Activated naive CD8-positive, alpha-beta T cell treated with anti-CD3 and anti-CD28 coated beads for 36 hours (primary cell): ENCODE results near the gene OR9Q1. TPM values are rescaled to one million over a fixed set of nuclear protein-coding genes. Genes with fewer than 3 reads are reported as not detected.
"Not testable (repeated sequence)": the region's sequence is repeated elsewhere in the genome, so short reads cannot be mapped to it uniquely, and the experiment has no call there.

ENCODE experiments used
- DNase-seq: peaks from one replicate; pipeline ENCODE4 v3.0.0; 2021
- H3K27ac Mint-ChIP-seq: one replicate; pipeline ENCODE4 v1.8.0; 2022; ENCODE audit warnings: mild to moderate bottlenecking, moderate library complexity, mixed read lengths
- H3K27me3 Mint-ChIP-seq: one replicate; pipeline ENCODE4 v1.8.0; 2022; ENCODE audit warnings: mild to moderate bottlenecking, mixed read lengths
- H3K36me3 Mint-ChIP-seq: one replicate; pipeline ENCODE4 v1.8.0; 2021; ENCODE audit warnings: mild to moderate bottlenecking, mixed read lengths
- H3K4me1 Mint-ChIP-seq: one replicate; pipeline ENCODE4 v1.8.0; 2021; ENCODE audit warnings: mixed read lengths
- H3K4me3 Mint-ChIP-seq: one replicate; pipeline ENCODE4 v1.8.0; 2022; ENCODE audit warnings: mild to moderate bottlenecking, moderate library complexity, mixed read lengths
- H3K9me3 Mint-ChIP-seq: one replicate; pipeline ENCODE4 v1.8.0; 2022; ENCODE audit warnings: mixed read lengths
- total RNA-seq, 2 experiments: library from RNA; stranded (reverse); gene quantifications; one replicate each; pipeline ENCODE4 v1.2.3, GENCODE V29; 2021

The OR9Q1 gene
- total RNA-seq, 2 experiments from 2014 or later, result not detected

- H3K27ac Mint-ChIP-seq, result no peak overlapping the region
- H3K9me3 Mint-ChIP-seq, result peaks cover 2% of the 10 kb centered on the region
- H3K36me3 Mint-ChIP-seq, result no peaks in the 10 kb centered on the region
- DNase-seq, result no peak
- H3K27me3 Mint-ChIP-seq, result peaks cover 7% of the 10 kb centered on the region
- H3K4me1 Mint-ChIP-seq, result no peaks in the 10 kb centered on the region
- no peak overlapping the region for H3K4me3 Mint-ChIP-seq
Observed at GRCh38 chr11:58142761-58143160, 119.1 kb downstream of the OR9Q1 start.

- no peaks in the 10 kb centered on the region for H3K36me3 Mint-ChIP-seq
- DNase-seq, result no peak
- H3K9me3 Mint-ChIP-seq, result no peaks in the 10 kb centered on the region
- H3K27ac Mint-ChIP-seq, result no peak overlapping the region
- no peak overlapping the region for H3K4me3 Mint-ChIP-seq
- H3K27me3 Mint-ChIP-seq, result peaks cover 20% of the 10 kb centered on the region
- no peaks in the 10 kb centered on the region for H3K4me1 Mint-ChIP-seq
Observed at GRCh38 chr11:58152781-58153180, 129.1 kb downstream of the OR9Q1 start.

- Mint-ChIP-seq H3K4me3 (no peak overlapping the region), H3K27me3 (peaks cover 17% of the 10 kb centered on the region), H3K36me3 (no peaks in the 10 kb centered on the region), H3K9me3 (peaks cover 2% of the 10 kb centered on the region), H3K27ac (no peak overlapping the region), H3K4me1 (no peaks in the 10 kb centered on the region)
- DNase-seq, result no peak
Observed at GRCh38 chr11:58164389-58164788, 140.7 kb downstream of the OR9Q1 start.

- Mint-ChIP-seq H3K4me3 (no peak overlapping the region), H3K36me3 (no peaks in the 10 kb centered on the region), H3K4me1 (no peaks in the 10 kb centered on the region), H3K9me3 (peaks cover 2% of the 10 kb centered on the region), H3K27me3 (peaks cover 12% of the 10 kb centered on the region), H3K27ac (no peak overlapping the region)
- DNase-seq, result no peak
Observed at GRCh38 chr11:58164990-58165389, 141.3 kb downstream of the OR9Q1 start.

- H3K9me3 Mint-ChIP-seq, result peaks cover under 1% of the 10 kb centered on the region
- H3K36me3 Mint-ChIP-seq, result no peaks in the 10 kb centered on the region
- no peak overlapping the region for H3K4me3 Mint-ChIP-seq
- no peak overlapping the region for H3K27ac Mint-ChIP-seq
- H3K4me1 Mint-ChIP-seq, result no peaks in the 10 kb centered on the region
- peaks cover 12% of the 10 kb centered on the region for H3K27me3 Mint-ChIP-seq
- no peak for DNase-seq
Observed at GRCh38 chr11:58165504-58166106, 141.9 kb downstream of the OR9Q1 start.

- Mint-ChIP-seq H3K27me3 (peaks cover 19% of the 10 kb centered on the region), H3K27ac (no peak overlapping the region), H3K9me3 (no peaks in the 10 kb centered on the region), H3K4me3 (no peak overlapping the region), H3K36me3 (no peaks in the 10 kb centered on the region), H3K4me1 (no peaks in the 10 kb centered on the region)
- DNase-seq, result no peak
Observed at GRCh38 chr11:58177409-58178054, 153.9 kb downstream of the OR9Q1 start.

GRCh38 chr11:58178444-58178843, 154.8 kb downstream of the OR9Q1 start:
- H3K4me1 Mint-ChIP-seq, result no peaks in the 10 kb centered on the region
- no peaks in the 10 kb centered on the region for H3K9me3 Mint-ChIP-seq
- H3K4me3 Mint-ChIP-seq, result no peak overlapping the region
- no peaks in the 10 kb centered on the region for H3K36me3 Mint-ChIP-seq
- H3K27me3 Mint-ChIP-seq, result peaks cover 19% of the 10 kb centered on the region
- no peak for DNase-seq
- no peak overlapping the region for H3K27ac Mint-ChIP-seq

- Mint-ChIP-seq H3K36me3 (no peaks in the 10 kb centered on the region), H3K27ac (no peak overlapping the region), H3K9me3 (no peaks in the 10 kb centered on the region), H3K27me3 (peaks cover 19% of the 10 kb centered on the region), H3K4me3 (no peak overlapping the region), H3K4me1 (no peaks in the 10 kb centered on the region)
- no peak for DNase-seq
Observed at GRCh38 chr11:58179648-58180047, 156.0 kb downstream of the OR9Q1 start.

GRCh38 chr11:58186938-58187337, 163.3 kb downstream of the OR9Q1 start:
- no peak overlapping the region for H3K27ac Mint-ChIP-seq
- H3K4me1 Mint-ChIP-seq, result no peaks in the 10 kb centered on the region
- DNase-seq, result no peak

GRCh38 chr11:58188770-58189169, 165.1 kb downstream of the OR9Q1 start, which contains the start of gene OR9Q2:
Gene OR9Q2, plus strand, starts transcription at chr11:58189070. Its CDS starts 1,421 bp downstream, at chr11:58190491.
- no peaks in the 10 kb centered on the region for H3K27me3 Mint-ChIP-seq
- H3K27ac Mint-ChIP-seq, result no peak within 1 kb of the TSS
- no peak for DNase-seq
- H3K4me1 Mint-ChIP-seq, result no peaks in the 10 kb centered on the region
- no peaks in the 10 kb centered on the region for H3K36me3 Mint-ChIP-seq
- H3K4me3 Mint-ChIP-seq, result no peak within 1 kb of the TSS
- H3K9me3 Mint-ChIP-seq, result no peaks in the 10 kb centered on the region

More at GRCh38 chr11:58186938-58187337, 163.3 kb downstream of the OR9Q1 start:
- no peaks in the 10 kb centered on the region for H3K36me3 Mint-ChIP-seq
- no peaks in the 10 kb centered on the region for H3K9me3 Mint-ChIP-seq
- no peak overlapping the region for H3K4me3 Mint-ChIP-seq
- no peaks in the 10 kb centered on the region for H3K27me3 Mint-ChIP-seq

GRCh38 chr11:58192229-58192628, 168.5 kb downstream of the OR9Q1 start:
- H3K9me3 Mint-ChIP-seq, result no peaks in the 10 kb centered on the region
- H3K4me1 Mint-ChIP-seq, result no peaks in the 10 kb centered on the region
- no peaks in the 10 kb centered on the region for H3K27me3 Mint-ChIP-seq
- H3K36me3 Mint-ChIP-seq, result no peaks in the 10 kb centered on the region
- H3K4me3 Mint-ChIP-seq, result no peak overlapping the region
- DNase-seq, result no peak
- H3K27ac Mint-ChIP-seq, result no peak overlapping the region

- Mint-ChIP-seq H3K4me1 (no peaks in the 10 kb centered on the region), H3K27ac (no peak overlapping the region), H3K36me3 (no peaks in the 10 kb centered on the region), H3K4me3 (no peak overlapping the region), H3K9me3 (no peaks in the 10 kb centered on the region), H3K27me3 (no peaks in the 10 kb centered on the region)
- no peak for DNase-seq
Observed at GRCh38 chr11:58193391-58193790, 169.7 kb downstream of the OR9Q1 start.

- H3K27me3 Mint-ChIP-seq, result no peaks in the 10 kb centered on the region
- no peaks in the 10 kb centered on the region for H3K36me3 Mint-ChIP-seq
- no peaks in the 10 kb centered on the region for H3K9me3 Mint-ChIP-seq
- no peak overlapping the region for H3K27ac Mint-ChIP-seq
- no peak overlapping the region for H3K4me3 Mint-ChIP-seq
- H3K4me1 Mint-ChIP-seq, result no peaks in the 10 kb centered on the region
- DNase-seq, result no peak
Observed at GRCh38 chr11:58195939-58196338, 172.3 kb downstream of the OR9Q1 start.

GRCh38 chr11:58199271-58199670, 175.6 kb downstream of the OR9Q1 start:
- Mint-ChIP-seq H3K4me1 (no peaks in the 10 kb centered on the region), H3K27me3 (peaks cover 9% of the 10 kb centered on the region), H3K4me3 (no peak overlapping the region), H3K9me3 (no peaks in the 10 kb centered on the region), H3K36me3 (no peaks in the 10 kb centered on the region), H3K27ac (no peak overlapping the region)
- DNase-seq, result no peak

GRCh38 chr11:58204042-58204441, 180.4 kb downstream of the OR9Q1 start, which contains the start of gene OR1S2:
Gene OR1S2, minus strand, starts transcription at chr11:58204142. Its CDS starts 0 bp downstream, at chr11:58204142.
- Mint-ChIP-seq H3K36me3 (no peaks in the 10 kb centered on the region), H3K4me1 (no peaks in the 10 kb centered on the region), H3K9me3 (no peaks in the 10 kb centered on the region), H3K27me3 (peaks cover 9% of the 10 kb centered on the region), H3K4me3 (no peak within 1 kb of the TSS), H3K27ac (no peak within 1 kb of the TSS)
- no peak for DNase-seq

- not testable (repeated sequence) for H3K36me3 Mint-ChIP-seq
Observed at GRCh38 chr11:58212420-58212819, 188.7 kb downstream of the OR9Q1 start, which contains the start of gene OR1S1. Gene OR1S1, plus strand, starts transcription at chr11:58212720.

More at GRCh38 chr11:58212420-58212819, 188.7 kb downstream of the OR9Q1 start, which contains the start of gene OR1S1:
- not testable (repeated sequence) for H3K4me3 Mint-ChIP-seq, DNase-seq, H3K27ac Mint-ChIP-seq, H3K9me3 Mint-ChIP-seq, H3K4me1 Mint-ChIP-seq, H3K27me3 Mint-ChIP-seq
